Inferior parietal cortex (tissue), 1 donor: ENCODE results near the gene PSME1.

ENCODE experiments used
- DNase-seq: peaks from one replicate; pipeline ENCODE4 v3.0.0-alpha.2; 2016; ENCODE audit errors: extremely low spot score

PSME1 gene

GRCh38 chr14:24130380-24130716 lies 5.6 kb upstream of the PSME1 start, which contains the start of gene FITM1:
TSS of gene FITM1 (plus strand) at chr14:24130659. CDS start at chr14:24131564, 905 bp downstream.
- no peak for DNase-seq

- no peak for DNase-seq
These were observed 5.1 kb upstream of the PSME1 start for GRCh38 chr14:24130717-24131548.

GRCh38 chr14:24131549-24131966 lies 4.4 kb upstream of the PSME1 start:
- no peak for DNase-seq

GRCh38 chr14:24132061-24132685 lies 3.8 kb upstream of the PSME1 start:
- no peak for DNase-seq

- no peak for DNase-seq
These were observed 3.0 kb upstream of the PSME1 start for GRCh38 chr14:24132976-24133375.

- DNase-seq = no peak
These were observed 2.3 kb upstream of the PSME1 start for GRCh38 chr14:24133735-24134134.

GRCh38 chr14:24135584-24135833 lies 485 bp upstream of the PSME1 start:
- no peak for DNase-seq

- no peak for DNase-seq
These were observed 912 bp downstream of the PSME1 start for GRCh38 chr14:24136684-24137528.

- no peak for DNase-seq
These were observed 1.8 kb downstream of the PSME1 start for GRCh38 chr14:24137529-24138395.

- DNase-seq = no peak
These were observed 2.6 kb downstream of the PSME1 start for GRCh38 chr14:24138396-24139271.

GRCh38 chr14:24139272-24139934 lies 3.4 kb downstream of the PSME1 start:
- no peak for DNase-seq

- DNase-seq = peak; percentile 99
These were observed 5.3 kb downstream of the PSME1 start, which contains the start of gene EMC9 for GRCh38 chr14:24141097-24141880. TSS of gene EMC9 (minus strand) at chr14:24141591. CDS start at chr14:24141304, 287 bp downstream.

GRCh38 chr14:24143511-24143910 lies 7.5 kb downstream of the PSME1 start:
- no peak for DNase-seq

- DNase-seq = no peak
These were observed 8.5 kb downstream of the PSME1 start for GRCh38 chr14:24144451-24144850.

- DNase-seq = no peak
These were observed 9.2 kb downstream of the PSME1 start for GRCh38 chr14:24145219-24145618.

- no peak for DNase-seq
These were observed 9.9 kb downstream of the PSME1 start for GRCh38 chr14:24145690-24146452.

- DNase-seq = peak; percentile 67
These were observed 10.5 kb downstream of the PSME1 start, which contains the start of gene PSME2 for GRCh38 chr14:24146453-24146977. TSS of gene PSME2 (minus strand) at chr14:24146610. CDS start at chr14:24146581, 29 bp downstream.
